AG04450 (cell line): Measurements from ENCODE around the gene KDM5C. TPM values are rescaled to one million over a fixed set of nuclear protein-coding genes. Genes with fewer than 3 reads are reported as not detected.
A peak's percentile ranks its signal among the peaks of the same experiment; 100 is the strongest.

Experiments
- CTCF ChIA-PET: fragments of 300-600, 350-600 bp; formaldehyde crosslinking; extraction: SDS; loops from one replicate; lab custom pipeline; 2022; ENCODE audit warnings: antibody characterized with exemption, inconsistent platforms; lab: Charles Lee
- POLR2A ChIA-PET: fragments of 350-600 bp; formaldehyde crosslinking; extraction: SDS; loops from one replicate; lab custom pipeline; 2021; ENCODE audit warnings: antibody characterized with exemption, inconsistent platforms; lab: Yijun Ruan, JAX
- DNase-seq: peaks from one replicate; pipeline ENCODE4 v3.0.0-alpha.2; 2011; ENCODE audit warnings: low read depth, low spot score
- H3K27ac ChIP-seq: one replicate; pipeline ENCODE4 v1.5.1; 2012; ENCODE audit warnings: low read depth, low read length, control low read depth
- H3K27me3 ChIP-seq: one replicate; pipeline ENCODE4 v1.6.0; 2012; ENCODE audit warnings: low read length; ENCODE audit not compliant: control insufficient read depth, insufficient read depth
- H3K4me3 ChIP-seq: 2 replicates; pipeline ENCODE4 v1.5.1; 2011; ENCODE audit warnings: mild to moderate bottlenecking, low read depth, low read length, control low read depth
- H3K9me3 ChIP-seq: 2 replicates; pipeline ENCODE4 v1.5.1; 2012; ENCODE audit warnings: low read length; ENCODE audit not compliant: control insufficient read depth, insufficient read depth
- CTCF ChIP-seq: IDR thresholded peaks from 2 replicates; pipeline ENCODE4 v1.5.1; 2011; ENCODE audit warnings: low read depth, low read length, control low read depth, inconsistent platforms
- polyA minus RNA-seq: library from RNA; depleted of rRNA, polyadenylated mRNA; stranded (reverse); fragments of >200 nt; gene quantifications from 2 replicates; pipeline ENCODE4 v1.2.3, GENCODE V29; 2011; rRNA and poly(A)+ RNA removed
- polyA plus RNA-seq: library from polyadenylated mRNA; depleted of rRNA; stranded (reverse); fragments of >200 nt; gene quantifications from 2 replicates; pipeline ENCODE4 v1.2.3, GENCODE V29; 2011; rRNA removed

KDM5C gene
- 42.7 and 50.3 TPM in 2 replicates for polyA plus RNA-seq
- polyA minus RNA-seq: 78.8 and 96.3 TPM in 2 replicates

- no peaks in the 10 kb centered on the region for H3K27me3 ChIP-seq
- POLR2A ChIA-PET: interaction anchor here (0.5 to 1.0 kb wide), 6 partner anchors 15 to 198 kb away, joined by 3 to 4 read pairs (median 4); partner anchors contain the start of genes RIBC1, SMC1A and TSPYL2
- TF ChIP-seq CTCF: no peak
- DNase-seq: peak; percentile 67
- H3K9me3 ChIP-seq: no peaks in the 10 kb centered on the region; the same call in 1 of the 2 replicates
- CTCF ChIA-PET: interaction anchor here (2.0 kb wide), 1 partner anchor 107 kb away, joined by 4 read pairs; no protein-coding TSS in a partner anchor
- peak within 1 kb of the TSS; percentile 65 for H3K27ac ChIP-seq
- peak within 1 kb of the TSS; percentile 76 for H3K4me3 ChIP-seq
These were observed at the start of gene KDM5C for GRCh38 chrX:53224860-53225797. Gene KDM5C, minus strand, starts transcription at chrX:53225207. Its CDS starts 318 bp downstream, at chrX:53224889.

- CTCF ChIA-PET: interaction anchor here (1.1 to 1.2 kb wide), 2 partner anchors 11 to 12 kb away, joined by 3 to 8 read pairs; no protein-coding TSS in a partner anchor
- no peak for TF ChIP-seq CTCF
- POLR2A ChIA-PET: interaction anchor here (1.3 kb wide), 1 partner anchor 9 kb away, joined by 3 read pairs; the partner anchor contains the start of gene IQSEC2
These were observed 47.9 kb upstream of the KDM5C start for GRCh38 chrX:53272808-53273337.

GRCh38 chrX:53269536-53270107 is 44.6 kb upstream of the KDM5C start:
- ChIA-PET CTCF (interaction anchor here (0.6 kb wide), 1 partner anchor 25 kb away, joined by 3 read pairs; no protein-coding TSS in a partner anchor), POLR2A (no interaction called here)
- Histone ChIP-seq H3K4me3 (no peak overlapping the region), H3K9me3 (no peaks in the 10 kb centered on the region), H3K27me3 (no peaks in the 10 kb centered on the region), H3K27ac (no peak overlapping the region)
- no peak for DNase-seq
- TF ChIP-seq CTCF: no peak

More at GRCh38 chrX:53272808-53273337, 47.9 kb upstream of the KDM5C start:
- DNase-seq: no peak
- H3K27ac ChIP-seq: no peak overlapping the region
- no peaks in the 10 kb centered on the region for H3K27me3 ChIP-seq
- no peak overlapping the region for H3K4me3 ChIP-seq
- H3K9me3 ChIP-seq: no peaks in the 10 kb centered on the region

GRCh38 chrX:53268173-53268572 is 43.2 kb upstream of the KDM5C start:
- ChIA-PET POLR2A (no interaction called here), CTCF (no interaction called here)
- Histone ChIP-seq H3K27me3 (no peaks in the 10 kb centered on the region), H3K9me3 (no peaks in the 10 kb centered on the region), H3K4me3 (no peak overlapping the region), H3K27ac (no peak overlapping the region)
- TF ChIP-seq CTCF: no peak
- no peak for DNase-seq
